ENCODE data around the gene SST.

Gene SST

GRCh38 chr3:187628169-187628568 is 42.0 kb downstream of the SST start:
- in situ Hi-C loops (cut with HindIII; ENCODE audit: low sequenced_read_pairs): no loop called here
- H3K4me3 ChIP-seq (ENCODE audit: low read depth, low read length): no peak overlapping the region
- no peak for TF ChIP-seq CTCF (IDR thresholded peaks at IDR 0.05; ENCODE audit: low read depth, low read length)
- DNase-seq (ENCODE audit: low read depth, low spot score): no peak

DNA sequence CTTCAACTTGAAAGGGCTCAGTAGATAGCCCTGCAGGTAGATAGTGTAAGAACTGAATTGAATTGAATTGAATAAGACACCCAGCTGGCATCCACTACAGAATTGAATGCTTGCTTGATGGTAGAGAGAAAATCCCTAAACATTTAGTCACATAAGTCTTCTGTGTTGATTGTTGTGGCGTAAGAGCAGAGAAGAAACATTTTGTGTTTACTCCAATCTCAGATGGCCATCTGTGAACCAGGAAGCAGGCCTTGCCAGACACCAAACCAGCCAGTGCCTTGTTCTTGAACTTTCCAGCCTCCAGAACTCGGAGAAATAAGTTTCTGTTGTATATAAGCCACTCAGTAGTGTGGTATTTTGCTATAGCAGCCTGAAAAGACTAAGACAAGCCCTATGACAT is 43.6 kb downstream of the SST start:
- no peak for TF ChIP-seq CTCF (IDR thresholded peaks at IDR 0.05; ENCODE audit: low read depth, low read length)
- in situ Hi-C loops (cut with HindIII; ENCODE audit: low sequenced_read_pairs): no loop called here
- no peak for DNase-seq (ENCODE audit: low read depth, low spot score)
- H3K4me3 ChIP-seq (ENCODE audit: low read depth, low read length): no peak overlapping the region

GRCh38 chr3:187624588-187624987 is 45.6 kb downstream of the SST start:
- DNase-seq (ENCODE audit: low read depth, low spot score): no peak
- in situ Hi-C loops (cut with HindIII; ENCODE audit: low sequenced_read_pairs): no loop called here
- no peak for TF ChIP-seq CTCF (IDR thresholded peaks at IDR 0.05; ENCODE audit: low read depth, low read length)
- no peak overlapping the region for H3K4me3 ChIP-seq (ENCODE audit: low read depth, low read length)

- no peak for DNase-seq (ENCODE audit: low read depth, low spot score)
- H3K4me3 ChIP-seq (ENCODE audit: low read depth, low read length): no peak overlapping the region
- in situ Hi-C loops (cut with HindIII; ENCODE audit: low sequenced_read_pairs): no loop called here
- TF ChIP-seq CTCF (IDR thresholded peaks at IDR 0.05; ENCODE audit: low read depth, low read length): no peak
These were observed 46.8 kb downstream of the SST start for GRCh38 chr3:187623285-187623814.

- DNase-seq (ENCODE audit: low read depth, low spot score): no peak
- no peak overlapping the region for H3K4me3 ChIP-seq (ENCODE audit: low read depth, low read length)
- in situ Hi-C loops (cut with HindIII; ENCODE audit: low sequenced_read_pairs): no loop called here
- TF ChIP-seq CTCF (IDR thresholded peaks at IDR 0.05; ENCODE audit: low read depth, low read length): no peak
These were observed 48.3 kb downstream of the SST start for GRCh38 chr3:187621881-187622280.

DNA sequence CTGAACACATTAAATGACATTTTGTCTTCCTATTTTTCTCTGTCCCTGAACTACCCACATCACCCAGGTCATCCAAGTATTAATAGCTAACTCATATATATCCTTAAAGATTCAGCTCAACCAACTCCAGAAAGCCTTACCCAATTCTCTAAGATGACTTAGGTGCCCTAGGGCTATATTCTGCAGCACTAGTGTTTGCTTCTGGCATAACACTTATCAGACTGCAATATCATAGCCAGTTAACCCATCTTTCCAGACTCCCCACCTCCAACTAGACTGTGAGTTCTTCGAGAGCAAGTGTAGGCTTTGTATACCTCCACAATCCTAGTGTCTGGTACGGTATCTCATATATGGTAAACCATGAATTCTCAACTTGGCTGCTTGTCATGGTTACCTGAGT is 50.7 kb downstream of the SST start:
- no peak for TF ChIP-seq CTCF (IDR thresholded peaks at IDR 0.05; ENCODE audit: low read depth, low read length)
- no peak overlapping the region for H3K4me3 ChIP-seq (ENCODE audit: low read depth, low read length)
- in situ Hi-C loops (cut with HindIII; ENCODE audit: low sequenced_read_pairs): no loop called here
- no peak for DNase-seq (ENCODE audit: low read depth, low spot score)
